Measurements from ENCODE around the gene MBOAT2. TPM values are rescaled to one million over a fixed set of nuclear protein-coding genes. Genes with fewer than 3 reads are reported as not detected.
"Not testable (repeated sequence)": the region's sequence is repeated elsewhere in the genome, so short reads cannot be mapped to it uniquely, and the experiment has no call there.

The MBOAT2 gene
- total RNA-seq, 1 donor from 2014 or later: 4.9 TPM

DNA sequence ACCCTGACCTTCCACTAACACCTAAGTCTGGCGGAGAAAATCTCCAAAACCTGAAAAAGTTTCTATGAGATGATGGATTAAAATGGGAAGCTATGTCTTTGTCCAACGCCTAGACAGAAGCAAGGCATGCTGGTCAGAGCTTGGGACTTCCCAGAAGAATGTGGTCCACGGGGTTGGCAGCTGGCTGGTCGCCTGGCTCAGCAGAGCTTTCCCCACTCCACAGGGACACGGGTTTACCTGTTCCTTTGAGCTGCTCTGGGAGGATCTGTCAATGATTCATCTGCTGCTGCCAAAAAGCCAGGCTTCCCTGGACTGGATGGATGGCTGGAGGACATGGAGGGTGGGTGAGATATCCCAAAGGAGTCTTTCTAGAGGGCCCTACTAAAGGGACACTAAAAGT lies 10.8 kb downstream of the MBOAT2 start:
- DNase-seq (ENCODE audit: low read depth, low spot score): no peak

DNA sequence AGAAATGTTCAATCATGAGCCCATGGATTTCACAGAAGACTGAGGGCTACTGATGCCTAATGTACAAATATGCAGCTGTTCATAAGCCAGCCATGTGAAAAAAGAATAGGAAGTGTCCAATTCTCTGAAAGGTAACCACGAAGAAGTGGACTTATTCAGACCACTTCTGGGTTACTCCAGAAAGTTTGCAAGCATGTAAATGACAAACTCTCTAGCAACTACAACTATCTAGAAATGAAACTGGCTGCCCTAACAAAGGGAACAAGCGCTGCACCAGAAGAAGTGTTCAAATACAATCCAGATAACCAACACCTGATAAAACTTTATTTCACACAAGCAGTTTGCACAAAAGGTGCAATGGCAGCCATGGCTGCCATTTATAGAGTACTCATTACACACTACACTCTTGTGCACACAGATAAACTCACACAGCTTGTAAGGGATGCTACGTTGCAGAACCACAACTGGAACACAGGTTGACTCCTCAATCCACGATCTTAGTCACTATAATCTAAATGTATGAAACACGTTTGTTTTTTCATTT lies 13.9 kb downstream of the MBOAT2 start:
- no peak for DNase-seq (ENCODE audit: low read depth, low spot score)

DNA sequence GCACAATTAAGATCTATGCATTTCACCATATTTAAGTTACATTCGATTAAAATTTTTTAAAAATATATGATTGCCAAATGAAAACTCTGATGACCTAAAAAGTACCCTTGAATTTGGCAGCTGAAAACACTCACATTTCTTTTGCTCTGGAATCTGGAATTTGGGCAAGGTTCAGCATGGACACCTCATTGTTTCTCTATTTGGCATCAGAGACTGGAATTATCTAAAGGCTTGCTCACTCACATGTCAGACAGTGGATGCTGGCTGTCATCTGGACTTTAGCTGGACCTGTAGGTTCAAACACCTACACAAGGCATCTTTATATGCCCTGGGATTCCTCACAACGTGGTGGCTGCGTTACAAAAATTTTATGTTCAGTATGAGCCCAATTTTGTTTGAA lies 16.1 kb downstream of the MBOAT2 start:
- DNase-seq (ENCODE audit: low read depth, low spot score): no peak

DNA sequence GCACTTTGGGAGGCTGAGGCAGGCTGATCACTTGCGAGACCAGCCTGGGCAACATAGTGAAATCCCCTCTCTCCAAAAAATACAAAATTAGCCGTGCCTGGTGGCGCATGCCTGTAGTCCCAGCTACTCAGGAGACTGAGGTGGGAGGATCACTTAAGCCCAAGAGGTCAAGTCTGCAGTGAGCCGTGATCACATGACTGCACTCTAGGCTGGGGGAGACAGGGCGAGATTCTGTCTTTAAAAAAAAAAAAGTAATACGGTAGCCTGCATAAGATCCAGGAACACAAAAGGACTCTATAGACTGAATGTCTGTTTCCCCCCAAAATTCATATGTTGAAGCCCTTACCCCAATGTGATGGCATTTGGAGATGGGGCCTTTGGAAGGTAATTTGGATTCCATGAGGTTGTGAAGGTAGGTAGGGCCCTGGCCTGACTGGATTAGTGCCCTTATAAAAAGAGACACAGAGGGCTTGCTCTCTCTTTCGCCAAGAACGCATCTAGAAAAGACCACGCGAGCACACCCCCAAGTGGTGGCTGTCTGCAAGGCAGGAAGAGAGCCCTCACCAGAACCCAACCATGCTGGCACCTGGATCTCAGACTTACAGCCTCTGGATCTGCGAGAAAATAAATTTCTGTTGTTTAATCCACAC lies 17.0 kb downstream of the MBOAT2 start:
- no peak for DNase-seq (ENCODE audit: low read depth, low spot score)

DNA sequence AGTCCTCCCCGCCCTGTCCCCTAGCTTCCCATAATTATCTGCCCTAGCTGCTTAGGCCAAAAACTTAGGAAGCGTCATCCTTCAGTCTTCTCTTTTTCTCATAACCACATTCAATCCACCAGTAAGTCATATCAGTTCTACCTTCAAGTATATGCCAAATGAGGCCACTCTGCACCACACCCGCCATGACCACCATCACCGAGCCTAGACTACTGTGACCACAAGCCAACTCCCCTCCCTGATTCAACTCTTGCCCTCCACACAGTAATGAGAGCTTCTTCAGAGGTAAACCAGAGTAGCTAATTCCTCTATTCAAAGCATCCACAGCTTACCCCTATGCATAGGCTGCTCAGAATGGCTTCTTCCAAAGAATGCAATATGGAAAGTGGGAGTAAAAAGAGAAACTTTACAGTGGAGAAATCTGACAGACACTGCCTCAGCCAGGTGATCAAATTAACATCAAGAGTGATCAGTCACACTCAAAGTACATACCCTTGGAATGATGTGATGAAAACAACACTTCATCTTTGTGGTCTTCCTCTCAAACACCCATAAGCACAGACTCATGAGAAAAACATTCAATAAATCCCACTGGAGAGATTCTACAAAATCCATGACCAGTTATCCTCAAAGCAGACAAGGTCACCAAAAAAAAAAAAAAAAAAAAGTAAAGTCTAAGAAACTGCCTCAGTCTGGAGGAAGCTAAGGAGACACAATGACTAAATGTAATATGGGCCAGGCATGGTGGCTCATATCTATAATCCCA lies 17.7 kb downstream of the MBOAT2 start:
- DNase-seq (ENCODE audit: low read depth, low spot score): no peak

DNA sequence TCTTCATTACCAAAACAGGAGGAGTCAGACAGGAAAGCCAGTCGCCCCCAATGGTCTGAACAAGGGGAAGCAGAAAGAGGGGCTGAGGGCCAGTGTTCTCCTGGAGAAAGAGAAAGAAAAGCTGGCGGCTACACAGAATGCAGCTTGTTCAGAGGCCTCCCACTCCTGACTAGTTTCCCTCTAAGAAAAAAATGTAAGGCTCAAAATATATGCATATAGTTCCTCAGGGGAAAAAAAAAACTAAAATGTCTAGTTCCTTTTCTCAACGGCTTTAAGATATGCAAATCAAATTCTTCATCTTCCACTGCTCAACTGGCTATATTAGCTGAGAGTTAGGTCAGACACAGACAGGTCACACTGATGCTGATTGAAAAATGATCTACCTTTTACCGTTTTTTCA lies 18.6 kb downstream of the MBOAT2 start:
- no peak for DNase-seq (ENCODE audit: low read depth, low spot score)

DNA sequence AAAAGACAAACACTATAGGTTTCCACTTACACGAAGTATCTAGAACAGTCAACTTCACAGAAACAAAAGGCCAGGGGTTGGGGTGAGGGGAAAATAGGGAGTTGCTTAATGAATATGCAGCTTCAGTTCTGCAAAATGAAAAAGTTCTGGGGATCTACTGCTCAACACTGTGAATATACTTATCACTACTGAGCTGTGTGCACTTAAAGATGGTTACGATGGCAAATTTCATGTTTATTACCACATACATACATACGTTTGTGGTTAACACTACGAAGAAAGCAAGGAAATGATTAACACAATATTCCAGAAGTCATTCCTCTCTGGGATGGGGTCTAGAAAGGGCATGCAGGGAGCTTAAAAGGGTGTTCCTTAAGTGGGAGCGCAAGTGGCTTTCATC lies 19.3 kb downstream of the MBOAT2 start:
- no peak for DNase-seq (ENCODE audit: low read depth, low spot score)

DNA sequence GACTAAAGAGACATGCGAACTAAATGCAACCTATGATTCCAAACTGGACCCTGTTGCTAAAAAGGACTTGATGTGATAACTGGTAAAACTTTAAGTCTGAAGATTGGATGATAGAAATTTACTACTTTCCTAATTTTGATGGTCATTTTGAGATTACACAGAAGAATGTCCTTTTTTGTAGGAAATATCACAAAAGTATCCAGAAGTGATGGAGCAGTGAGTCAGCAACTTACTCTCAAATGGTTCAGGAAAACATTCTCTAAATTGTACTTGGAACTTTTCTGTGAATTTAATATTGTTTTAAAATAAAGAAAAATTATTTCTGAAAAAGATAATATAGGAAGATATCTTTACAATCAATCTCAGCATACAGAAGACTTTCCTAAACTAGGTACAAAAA lies 19.9 kb downstream of the MBOAT2 start:
- no peak for DNase-seq (ENCODE audit: low read depth, low spot score)

DNA sequence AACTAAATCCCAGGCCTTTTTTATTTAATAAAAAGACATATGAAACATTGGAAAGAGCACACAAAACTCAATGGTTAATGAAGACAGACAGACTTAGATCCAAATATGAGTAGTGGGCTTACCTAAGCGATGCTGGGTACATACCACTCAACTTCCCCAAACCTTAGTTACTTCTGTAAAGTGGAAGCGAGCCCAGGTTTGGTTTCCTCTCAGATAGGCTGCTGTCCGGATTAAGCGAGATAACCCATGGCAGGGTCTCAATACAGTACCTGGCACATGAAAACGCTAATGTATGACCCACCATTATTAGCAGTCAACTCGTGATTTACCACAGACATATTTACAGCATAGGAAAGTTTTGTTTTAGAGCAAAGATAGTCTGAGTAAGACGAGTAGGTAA lies 21.6 kb downstream of the MBOAT2 start:
- no peak for DNase-seq (ENCODE audit: low read depth, low spot score)

DNA sequence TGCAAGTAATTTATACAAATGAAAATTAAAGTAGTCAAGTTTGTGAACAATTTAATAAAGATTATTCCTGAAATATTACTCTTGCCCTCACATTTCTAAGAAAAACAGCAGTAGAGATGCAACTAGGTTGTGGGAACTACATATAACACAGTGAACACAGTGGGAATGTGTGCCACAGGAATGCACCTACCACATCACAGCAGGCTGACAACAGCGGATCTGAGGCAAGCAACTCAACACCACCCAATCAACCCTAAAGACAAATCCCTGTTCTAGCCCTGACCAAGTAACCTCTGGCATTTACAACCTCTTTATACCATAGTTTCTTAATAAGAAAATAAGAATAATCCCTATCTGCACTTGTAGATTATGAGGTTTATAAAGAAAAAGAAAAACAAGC lies 23.4 kb downstream of the MBOAT2 start:
- DNase-seq (ENCODE audit: low read depth, low spot score): no peak

DNA sequence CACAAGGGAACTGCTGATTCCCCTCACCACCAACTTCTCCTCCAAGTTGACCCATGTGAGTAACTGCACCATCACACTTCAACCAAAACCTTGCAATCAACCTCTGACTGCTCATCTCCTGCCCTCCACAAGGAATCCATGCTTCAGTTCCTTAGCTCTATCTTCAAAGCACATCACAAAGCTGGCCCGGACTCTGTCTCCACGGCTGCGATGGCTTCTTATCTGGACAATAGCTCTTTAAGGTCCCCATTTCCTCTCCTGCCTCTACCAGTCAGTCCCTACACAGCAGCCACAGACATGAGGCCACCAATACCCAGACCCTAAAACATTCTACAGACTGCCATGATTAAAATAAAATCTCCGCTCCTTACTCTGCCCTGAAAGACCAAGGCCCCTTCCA lies 25.7 kb downstream of the MBOAT2 start:
- no peak for DNase-seq (ENCODE audit: low read depth, low spot score)

DNA sequence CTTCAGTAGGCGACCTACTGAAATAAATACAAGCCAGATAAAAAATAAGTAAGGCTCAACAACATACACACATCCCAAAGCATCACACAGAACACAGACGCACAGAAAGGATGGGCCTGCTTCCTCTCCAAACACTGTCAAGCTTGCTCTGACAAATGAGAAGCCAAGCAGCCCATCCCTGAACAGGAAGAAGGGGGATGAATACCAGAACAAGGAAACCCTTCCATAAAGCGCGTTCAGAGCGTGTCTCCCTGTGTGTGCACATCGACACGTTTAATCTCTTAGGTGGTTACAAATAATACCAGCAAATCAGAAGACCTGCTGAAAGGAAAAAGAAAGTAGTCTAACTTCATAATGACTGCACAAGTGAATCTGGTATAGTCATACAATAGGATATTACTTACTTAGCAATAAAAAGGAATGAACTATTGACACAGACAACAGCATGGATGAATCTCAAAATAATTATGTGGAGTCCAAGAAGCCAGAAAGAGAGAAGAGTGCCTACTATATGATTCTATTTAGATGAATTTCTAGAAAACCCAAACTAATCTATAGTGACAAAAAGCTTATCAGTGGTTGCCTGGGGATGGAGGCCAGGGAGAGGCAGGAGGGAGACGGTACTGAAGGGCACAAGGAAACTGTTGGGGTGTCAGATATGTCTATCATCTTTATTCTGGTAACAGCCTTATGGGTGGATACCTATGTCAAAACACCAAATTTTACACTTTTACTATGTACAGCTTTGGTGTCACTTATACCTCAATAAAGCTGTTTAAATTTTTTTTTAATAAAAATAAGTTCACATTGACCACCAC lies 26.8 kb downstream of the MBOAT2 start:
- no peak for DNase-seq (ENCODE audit: low read depth, low spot score)

DNA sequence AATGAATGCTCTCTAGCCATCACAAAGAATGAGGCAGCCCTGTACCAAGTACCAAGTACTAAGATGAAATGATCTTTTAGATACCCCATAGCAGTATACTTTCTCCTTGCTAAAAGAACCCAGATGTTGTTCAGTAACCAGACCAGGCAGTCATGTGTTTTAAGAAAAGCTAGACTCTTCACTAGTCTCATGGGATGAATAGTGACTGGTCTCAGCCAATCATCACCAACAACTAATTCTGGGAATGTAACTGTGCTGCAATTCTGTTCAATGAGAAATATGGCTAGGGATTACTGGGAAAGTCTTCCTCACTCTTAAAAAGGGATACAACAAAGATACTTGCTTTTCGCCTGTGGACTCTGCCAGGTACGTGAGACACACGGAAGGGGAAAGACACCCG lies 29.5 kb downstream of the MBOAT2 start:
- no peak for DNase-seq (ENCODE audit: low read depth, low spot score)

DNA sequence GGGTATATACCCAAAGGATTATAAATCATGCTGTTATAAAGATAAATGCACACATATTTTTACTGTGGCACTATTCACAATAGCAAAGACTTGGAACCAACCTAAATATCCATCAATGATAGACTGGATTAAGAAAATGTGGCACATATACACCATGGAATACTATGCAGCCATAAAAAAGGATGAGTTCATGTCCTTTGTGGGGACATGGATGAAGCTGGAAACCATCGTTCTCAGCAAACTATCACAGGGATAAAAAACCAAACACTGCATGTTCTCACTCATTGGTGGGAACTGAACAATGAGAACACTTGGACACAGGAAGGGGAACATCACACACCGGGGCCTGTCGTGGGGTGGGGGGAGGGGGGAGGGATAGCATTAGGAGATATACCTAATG lies 30.5 kb downstream of the MBOAT2 start:
- not testable (repeated sequence) for DNase-seq (ENCODE audit: low read depth, low spot score)

DNA sequence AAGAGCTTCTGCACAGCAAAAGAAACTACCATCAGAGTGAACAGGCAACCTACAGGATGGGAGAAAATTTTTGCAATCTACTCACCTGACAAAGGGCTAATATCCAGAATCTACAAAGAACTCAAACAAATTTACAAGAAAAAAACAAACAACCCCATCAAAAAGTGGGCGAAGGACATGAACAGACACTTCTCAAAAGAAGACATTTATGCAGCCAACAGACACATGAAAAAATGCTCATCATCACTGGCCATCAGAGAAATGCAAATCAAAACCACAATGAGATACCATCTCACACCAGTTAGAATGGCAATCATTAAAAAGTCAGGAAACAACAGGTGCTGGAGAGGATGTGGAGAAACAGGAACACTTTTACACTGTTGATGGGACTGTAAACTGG lies 30.9 kb downstream of the MBOAT2 start:
- not testable (repeated sequence) for DNase-seq (ENCODE audit: low read depth, low spot score)

DNA sequence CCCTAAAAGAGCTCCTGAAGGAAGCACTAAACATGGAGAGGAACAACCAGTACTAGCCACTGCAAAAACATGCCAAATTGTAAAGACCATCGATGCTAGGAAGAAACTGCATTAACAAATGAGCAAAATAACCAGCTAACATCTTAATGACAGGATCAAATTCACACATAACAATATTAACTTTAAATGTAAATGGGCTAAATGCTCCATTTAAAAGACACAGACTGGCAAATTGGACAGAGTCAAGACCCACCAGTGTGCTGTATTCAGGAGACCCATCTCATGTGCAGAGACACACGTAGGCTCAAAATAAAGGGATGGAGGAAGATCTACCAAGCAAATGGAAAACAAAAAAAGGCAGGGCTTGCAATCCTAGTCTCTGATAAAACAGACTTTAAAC lies 34.1 kb downstream of the MBOAT2 start:
- not testable (repeated sequence) for DNase-seq (ENCODE audit: low read depth, low spot score)

DNA sequence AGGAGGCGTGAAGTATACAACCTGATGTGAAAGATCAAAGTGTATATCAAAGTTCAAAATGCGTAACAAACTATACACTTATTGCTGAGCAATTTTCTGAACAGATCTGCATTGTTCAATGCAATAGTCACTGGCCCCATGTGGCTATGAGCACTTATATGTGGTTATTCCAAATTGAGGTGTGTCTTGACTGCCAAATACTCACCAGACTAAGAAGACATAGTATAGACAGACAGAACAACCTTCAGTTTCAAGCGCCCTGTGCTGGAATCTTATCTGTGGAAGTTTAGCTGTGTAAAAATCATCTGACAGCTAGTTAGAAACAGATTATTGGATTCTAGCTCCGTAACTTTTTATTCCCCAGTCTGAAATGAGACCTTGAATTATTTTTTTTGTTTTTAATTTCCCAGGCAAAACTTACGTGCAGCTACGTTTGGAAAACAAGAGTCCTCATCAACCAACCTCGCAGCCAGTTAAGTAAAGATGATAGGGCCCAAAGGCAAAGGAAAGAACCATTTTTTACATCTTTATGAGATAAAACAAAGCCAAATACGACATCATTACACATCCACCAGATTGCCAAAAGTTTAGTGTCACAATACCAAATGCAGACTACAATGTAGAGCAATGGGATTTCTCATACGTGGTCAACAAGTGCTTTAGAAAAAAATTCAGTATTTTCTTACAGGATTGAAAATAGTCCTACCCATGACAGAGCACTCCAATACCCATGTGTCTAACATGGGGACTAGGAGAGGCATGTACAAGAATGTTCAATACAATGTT lies 37.2 kb downstream of the MBOAT2 start:
- DNase-seq (ENCODE audit: low read depth, low spot score): no peak

DNA sequence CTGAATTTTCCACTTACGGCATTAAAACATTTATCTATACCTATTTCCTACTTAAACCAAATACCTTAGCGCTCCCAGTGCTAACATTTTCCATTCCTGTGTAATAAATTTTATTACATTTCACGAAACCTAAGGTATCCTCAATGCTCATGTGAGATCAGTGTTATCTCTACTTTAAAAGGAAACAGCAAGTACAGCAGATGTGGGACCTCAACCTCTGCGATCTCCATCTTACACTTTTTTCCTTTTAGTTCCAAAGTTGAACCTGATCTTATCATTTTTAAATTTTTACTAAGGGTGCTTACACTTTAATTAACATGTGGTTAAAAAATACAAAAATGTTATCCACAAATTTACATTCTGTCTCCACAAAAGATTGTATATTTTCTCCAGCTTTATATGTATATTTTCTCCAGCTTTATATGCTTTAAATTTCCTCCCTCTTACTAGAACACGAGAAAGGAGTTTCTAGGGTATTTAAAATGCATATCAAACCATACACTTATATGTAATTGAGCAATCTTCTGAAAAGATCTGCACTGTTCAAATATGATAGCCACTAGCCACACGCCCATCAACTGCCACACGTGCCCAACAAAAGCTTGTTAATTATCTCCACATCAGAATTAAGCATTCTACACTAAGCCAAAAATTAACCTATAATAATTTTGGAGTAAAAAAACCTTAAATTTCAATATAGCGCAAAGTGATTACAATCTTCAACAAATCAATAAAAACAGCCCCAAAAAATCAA lies 38.1 kb downstream of the MBOAT2 start:
- DNase-seq (ENCODE audit: low read depth, low spot score): no peak

DNA sequence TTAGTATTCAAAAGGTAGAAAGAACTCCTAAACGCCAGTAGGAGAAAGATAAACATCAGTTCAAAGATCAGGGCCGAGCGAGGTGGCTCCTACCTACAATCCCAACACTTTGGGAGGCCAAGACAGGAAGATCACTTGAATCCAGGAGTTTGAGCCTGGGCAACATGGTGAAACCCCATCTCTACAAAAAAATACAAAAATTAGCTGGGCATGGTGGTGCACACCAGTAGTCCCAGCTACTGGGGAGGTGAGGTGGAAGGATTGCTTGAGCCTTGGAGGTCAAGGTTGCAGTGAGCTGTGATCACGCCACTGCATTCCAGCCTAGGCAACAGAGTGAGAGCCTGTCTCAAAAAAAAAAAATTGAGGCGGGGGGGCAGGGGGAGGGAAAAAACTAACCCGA lies 40.6 kb downstream of the MBOAT2 start:
- no peak for DNase-seq (ENCODE audit: low read depth, low spot score)

DNA sequence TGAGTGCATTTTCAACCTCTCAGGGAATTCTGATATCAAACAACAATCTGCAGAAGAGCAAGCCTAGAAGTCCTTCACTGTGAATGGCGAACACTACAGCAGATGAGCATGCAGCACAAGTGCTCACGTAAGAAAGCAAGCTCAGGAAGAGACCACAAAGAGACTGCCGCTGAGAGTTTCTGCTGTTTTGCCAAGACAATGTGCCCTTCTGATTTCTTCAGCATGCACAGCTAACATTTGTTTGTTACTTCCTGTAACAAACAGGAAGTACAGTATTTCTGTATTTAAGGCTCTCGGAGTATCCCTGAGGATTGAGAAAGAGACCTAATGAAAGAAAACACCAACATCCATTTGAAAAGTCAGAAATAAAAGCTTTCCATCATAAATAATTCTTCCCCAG lies 45.9 kb downstream of the MBOAT2 start:
- no peak for DNase-seq (ENCODE audit: low read depth, low spot score)

DNA sequence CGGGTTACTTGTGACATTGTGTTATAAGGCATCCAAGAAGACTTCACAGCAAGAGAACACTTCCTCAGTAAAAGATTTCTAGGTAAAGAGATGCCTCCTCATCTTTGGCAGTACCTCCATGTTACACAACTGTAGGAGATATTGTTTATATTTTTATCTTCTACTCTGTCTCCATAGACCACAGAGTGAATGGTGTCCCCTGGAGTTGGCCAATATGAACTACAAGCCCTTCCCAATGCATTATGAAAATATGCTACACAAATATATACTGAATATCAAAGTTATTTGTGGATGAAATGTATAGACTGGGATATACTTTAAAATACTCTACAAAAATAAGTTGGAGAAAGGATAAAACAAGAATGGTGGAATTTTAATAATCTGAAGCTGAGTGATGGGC lies 46.7 kb downstream of the MBOAT2 start:
- no peak for DNase-seq (ENCODE audit: low read depth, low spot score)
